ENCODE results near the gene CDH13. TPM values are rescaled to one million over a fixed set of nuclear protein-coding genes. Genes with fewer than 3 reads are reported as not detected.

The CDH13 gene
- total RNA-seq, 2 donors from 2014 or later = 228 to 280 TPM

GRCh38 chr16:82660966-82661365, 34.2 kb downstream of the CDH13 start:
- TF ChIP-seq CTCF (IDR thresholded peaks at IDR 0.05) = no peak
- no peaks in the 10 kb centered on the region for H3K27me3 ChIP-seq (replicated peaks; ENCODE audit: insufficient read depth)
- no peaks in the 10 kb centered on the region for H3K9me3 ChIP-seq
- no peak overlapping the region for H3K27ac ChIP-seq
- H3K36me3 ChIP-seq = no peaks in the 10 kb centered on the region
- no peak for ATAC-seq (ENCODE audit: insufficient number of reproducible peaks, low FRiP score, low read depth)
- peaks cover 0 to under 1% of the 10 kb centered on the region in 2 donors for H3K4me1 ChIP-seq (ENCODE audit: control insufficient read depth in 1 of 2, low read depth in 2 of 2)
- no peak for DNase-seq (ENCODE audit: low spot score)
- no peak overlapping the region for H3K4me3 ChIP-seq

GRCh38 chr16:82664181-82664580, 37.4 kb downstream of the CDH13 start:
- Histone ChIP-seq H3K4me3 (no peak overlapping the region), H3K27ac (no peak overlapping the region), H3K36me3 (no peaks in the 10 kb centered on the region), H3K27me3 (replicated peaks; ENCODE audit: insufficient read depth) (no peaks in the 10 kb centered on the region), H3K9me3 (no peaks in the 10 kb centered on the region), H3K4me1 (ENCODE audit: control insufficient read depth in 1 of 2, low read depth in 2 of 2) (no peaks in the 10 kb centered on the region)
- no peak for ATAC-seq (ENCODE audit: insufficient number of reproducible peaks, low FRiP score, low read depth)
- no peak for DNase-seq (ENCODE audit: low spot score)
- no peak for TF ChIP-seq CTCF (IDR thresholded peaks at IDR 0.05)

GRCh38 chr16:82665025-82665424, 38.3 kb downstream of the CDH13 start:
- H3K36me3 ChIP-seq = no peaks in the 10 kb centered on the region
- DNase-seq (ENCODE audit: low spot score) = no peak
- H3K9me3 ChIP-seq = no peaks in the 10 kb centered on the region
- no peak for ATAC-seq (ENCODE audit: insufficient number of reproducible peaks, low FRiP score, low read depth)
- H3K4me1 ChIP-seq (ENCODE audit: control insufficient read depth in 1 of 2, low read depth in 2 of 2) = no peaks in the 10 kb centered on the region
- H3K27me3 ChIP-seq (replicated peaks; ENCODE audit: insufficient read depth) = no peaks in the 10 kb centered on the region
- no peak for TF ChIP-seq CTCF (IDR thresholded peaks at IDR 0.05)
- H3K4me3 ChIP-seq = no peak overlapping the region
- no peak overlapping the region for H3K27ac ChIP-seq

- H3K36me3 ChIP-seq = no peaks in the 10 kb centered on the region
- no peaks in the 10 kb centered on the region for H3K4me1 ChIP-seq (ENCODE audit: control insufficient read depth in 1 of 2, low read depth in 2 of 2)
- H3K27ac ChIP-seq = no peak overlapping the region
- no peak overlapping the region for H3K4me3 ChIP-seq
- DNase-seq (ENCODE audit: low spot score) (no peak), ATAC-seq (ENCODE audit: insufficient number of reproducible peaks, low FRiP score, low read depth) (no peak)
- TF ChIP-seq CTCF (IDR thresholded peaks at IDR 0.05) = no peak
- no peaks in the 10 kb centered on the region for H3K9me3 ChIP-seq
- H3K27me3 ChIP-seq (replicated peaks; ENCODE audit: insufficient read depth) = no peaks in the 10 kb centered on the region
These were observed 40.7 kb downstream of the CDH13 start for GRCh38 chr16:82667437-82667836.

- no peaks in the 10 kb centered on the region for H3K9me3 ChIP-seq
- no peaks in the 10 kb centered on the region for H3K36me3 ChIP-seq
- H3K4me3 ChIP-seq = no peak overlapping the region
- no peaks in the 10 kb centered on the region for H3K27me3 ChIP-seq (replicated peaks; ENCODE audit: insufficient read depth)
- no peak for ATAC-seq (ENCODE audit: insufficient number of reproducible peaks, low FRiP score, low read depth)
- no peak for TF ChIP-seq CTCF (IDR thresholded peaks at IDR 0.05)
- no peak for DNase-seq (ENCODE audit: low spot score)
- H3K27ac ChIP-seq = no peak overlapping the region
- H3K4me1 ChIP-seq (ENCODE audit: control insufficient read depth in 1 of 2, low read depth in 2 of 2) = no peaks in the 10 kb centered on the region
These were observed 41.3 kb downstream of the CDH13 start for GRCh38 chr16:82668094-82668493.
